ENCODE measurements around the gene CCDC68. TPM values are rescaled to one million over a fixed set of nuclear protein-coding genes. Genes with fewer than 3 reads are reported as not detected.

The CCDC68 gene
- total and polyA plus RNA-seq, 3 donors from 2014 or later = 8.5 to 54.1 (median 35.7) TPM

- Histone ChIP-seq H3K36me3 (ENCODE audit: low read depth, missing control alignments) (no peaks in the 10 kb centered on the region), H3K9me3 (no peaks in the 10 kb centered on the region), H3K27me3 (no peaks in the 10 kb centered on the region), H3K27ac (no peak overlapping the region), H3K4me3 (no peak overlapping the region), H3K4me1 (no peaks in the 10 kb centered on the region)
- TF ChIP-seq CTCF (IDR thresholded peaks at IDR 0.05) = no peak
- TF ChIP-seq POLR2A (IDR thresholded peaks at IDR 0.05) = no peak
- DNase-seq = no peak
- WGBS, 2 donors = 94 to 97% methylated on average over 1 of the region's 1 CpG
- intact Hi-C loops (cut with DNase I; ENCODE audit: low total_unique reads) = no loop called here
These were observed 82.2 kb downstream of the CCDC68 start for GRCh38 chr18:54877076-54877475.

- no peak for DNase-seq
- Histone ChIP-seq H3K27me3 (no peaks in the 10 kb centered on the region), H3K4me3 (no peak overlapping the region), H3K9me3 (no peaks in the 10 kb centered on the region), H3K27ac (no peak overlapping the region), H3K36me3 (ENCODE audit: low read depth, missing control alignments) (no peaks in the 10 kb centered on the region), H3K4me1 (no peaks in the 10 kb centered on the region)
- no peak for TF ChIP-seq POLR2A (IDR thresholded peaks at IDR 0.05)
- no peak for TF ChIP-seq CTCF (IDR thresholded peaks at IDR 0.05)
- intact Hi-C loops (cut with DNase I; ENCODE audit: low total_unique reads) = no loop called here
- 71 to 78% methylated on average over 3 of the region's 3 CpGs for WGBS, 2 donors
These were observed 84.2 kb downstream of the CCDC68 start for GRCh38 chr18:54875063-54875462.

GRCh38 chr18:54873884-54874255, 85.4 kb downstream of the CCDC68 start:
- whole genome bisulfite sequencing, 2 donors = 84 to 85% methylated on average over 2 of the region's 2 CpGs

GRCh38 chr18:54872681-54873080, 86.6 kb downstream of the CCDC68 start:
- TF ChIP-seq CTCF (IDR thresholded peaks at IDR 0.05) (no peak), POLR2A (IDR thresholded peaks at IDR 0.05) (no peak)
- no peak for DNase-seq
- intact Hi-C loops (cut with DNase I; ENCODE audit: low total_unique reads) = no loop called here
- Histone ChIP-seq H3K36me3 (ENCODE audit: low read depth, missing control alignments) (no peaks in the 10 kb centered on the region), H3K9me3 (no peaks in the 10 kb centered on the region), H3K27me3 (no peaks in the 10 kb centered on the region), H3K4me1 (no peaks in the 10 kb centered on the region), H3K27ac (no peak overlapping the region), H3K4me3 (no peak overlapping the region)
- WGBS, 2 donors = 72 to 78% methylated on average over 1 of the region's 1 CpG

More at GRCh38 chr18:54873884-54874255, 85.4 kb downstream of the CCDC68 start:
- DNase-seq = no peak
- Histone ChIP-seq H3K9me3 (no peaks in the 10 kb centered on the region), H3K4me1 (no peaks in the 10 kb centered on the region), H3K27ac (no peak overlapping the region), H3K27me3 (no peaks in the 10 kb centered on the region), H3K4me3 (no peak overlapping the region), H3K36me3 (ENCODE audit: low read depth, missing control alignments) (no peaks in the 10 kb centered on the region)
- intact Hi-C loops (cut with DNase I; ENCODE audit: low total_unique reads) = no loop called here
- TF ChIP-seq POLR2A (IDR thresholded peaks at IDR 0.05) = no peak
- no peak for TF ChIP-seq CTCF (IDR thresholded peaks at IDR 0.05)

- intact Hi-C loops (cut with DNase I; ENCODE audit: low total_unique reads) = no loop called here
- H3K36me3 ChIP-seq (ENCODE audit: low read depth, missing control alignments) = no peaks in the 10 kb centered on the region
- TF ChIP-seq CTCF (IDR thresholded peaks at IDR 0.05) = no peak
- no peak for TF ChIP-seq POLR2A (IDR thresholded peaks at IDR 0.05)
- no peaks in the 10 kb centered on the region for H3K4me1 ChIP-seq
- no peak for DNase-seq
- no peaks in the 10 kb centered on the region for H3K9me3 ChIP-seq
- WGBS, 2 donors = 54 to 61% methylated on average over 6 of the region's 6 CpGs
- H3K27ac ChIP-seq = no peak overlapping the region
- no peak overlapping the region for H3K4me3 ChIP-seq
- H3K27me3 ChIP-seq = no peaks in the 10 kb centered on the region
These were observed 88.0 kb downstream of the CCDC68 start for GRCh38 chr18:54871231-54871630.

Measured in testis (tissue), 3 donors.